ENCODE measurements around the gene GPHB5.

GRCh38 chr14:63290741-63291430, 27.8 kb downstream of the GPHB5 start:
- no peak for TF ChIP-seq POLR2AphosphoS5 (IDR thresholded peaks at IDR 0.05)
- no peak for TF ChIP-seq CTCF (IDR thresholded peaks at IDR 0.05)
- TF ChIP-seq EP300 (IDR thresholded peaks at IDR 0.05), result no peak
- no peak for TF ChIP-seq POLR2A (IDR thresholded peaks at IDR 0.05; ENCODE audit: low read depth)

All from esophagus muscularis mucosa (tissue), 4 donors.